Lung (tissue), 12 donors: ENCODE data around the gene VPS8. TPM values are rescaled to one million over a fixed set of nuclear protein-coding genes. Genes with fewer than 3 reads are reported as not detected.

Source experiments
- ATAC-seq: fragments of 200-7000 bp; cut with Tn5 transposase; one replicate; pipeline ENCODE4 v1.9.1; 2020; ENCODE audit warnings: moderate number of reproducible peaks; ENCODE audit not compliant: insufficient read depth, low FRiP score
- DNase-seq, 3 donors: peaks; one replicate each; pipeline ENCODE4 v3.0.0-alpha.2; 2013 to 2017
- H3K27ac ChIP-seq, 2 donors: one replicate each; pipeline ENCODE4 v1.5.1; 2013; ENCODE audit warnings: mild to moderate bottlenecking in 2 of 2, moderate library complexity in 2 of 2, control low read depth in 1 of 2, inconsistent platforms in 1 of 2, low read depth in 1 of 2, low read length in 1 of 2
- H3K27me3 ChIP-seq, 3 donors: one replicate each; pipeline ENCODE4 v1.5.1; 2013; ENCODE audit warnings: low read length in 2 of 3; ENCODE audit not compliant: control insufficient read depth in 3 of 3, insufficient read depth in 3 of 3
- H3K36me3 ChIP-seq, 4 donors: one replicate each; pipeline ENCODE4 v1.5.1; 2013; ENCODE audit warnings: low read length in 4 of 4, mild to moderate bottlenecking in 1 of 4, moderate library complexity in 1 of 4; ENCODE audit not compliant: control insufficient read depth in 4 of 4, insufficient read depth in 4 of 4
- H3K4me1 ChIP-seq, 5 donors: one replicate each; pipeline ENCODE4 v1.5.1; 2013; ENCODE audit warnings: low read length in 5 of 5, mild to moderate bottlenecking in 2 of 5, moderate library complexity in 1 of 5; ENCODE audit not compliant: control insufficient read depth in 5 of 5, insufficient read depth in 5 of 5
- H3K4me3 ChIP-seq: one replicate; pipeline ENCODE4 v1.5.1; 2013; ENCODE audit warnings: mild to moderate bottlenecking, control low read depth, moderate library complexity
- H3K9ac ChIP-seq, 2 donors: one replicate each; pipeline ENCODE4 v1.5.1; 2013; ENCODE audit warnings: low read length in 2 of 2, control low read depth in 1 of 2; ENCODE audit not compliant: insufficient read depth in 1 of 2
- H3K9me3 ChIP-seq, 4 donors: one replicate each; pipeline ENCODE4 v1.5.1; 2013; ENCODE audit warnings: low read length in 3 of 4, mild to moderate bottlenecking in 1 of 4, moderate library complexity in 1 of 4; ENCODE audit not compliant: control insufficient read depth in 4 of 4, insufficient read depth in 3 of 4
- CTCF ChIP-seq: IDR thresholded peaks from 2 replicates; pipeline ENCODE4 v1.5.1; 2012; ENCODE audit warnings: mild to moderate bottlenecking; ENCODE audit errors: control extremely low read depth, extremely low read depth
- WGBS, 2 donors: extraction: QIAGEN DNeasy Blood & Tissue Kit; methylation state at CpG; one replicate each; pipeline ENCODE4 v1.1.7; 2013; 5-methylcytosine and 5-hydroxymethylcytosine counted together
- polyA plus RNA-seq, 2 donors: library from polyadenylated mRNA; stranded (reverse); fragments of 200-250 nt; gene quantifications; one replicate each; pipeline ENCODE4 v1.2.1, GENCODE V29; 2013
- total RNA-seq, 2 donors: library from RNA; depleted of rRNA in 1 of 2; stranded (reverse); fragments of >200 nt in 1 of 2; gene quantifications; one replicate each; pipeline ENCODE4 v1.2.1, GENCODE V29; 2014 to 2021
- donor health status: control.
- donor health status: control.
- donor health status: Bipolar disorder and iron deficiency.
- donor health status: healthy.
- donor health status: DM: yes; HTN: yes; CAD: no.

Gene VPS8
- total and polyA plus RNA-seq, 4 donors: 13.9 to 184 (median 38.5) TPM

- no peaks in the 10 kb centered on the region for H3K9me3 ChIP-seq
- 47 to 68% methylated on average over 2 of the region's 2 CpGs for WGBS, 2 donors
- TF ChIP-seq CTCF: no peak
- peaks cover 2 to 13% (median 9%) of the 10 kb centered on the region in 4 donors for H3K36me3 ChIP-seq
- peaks cover 0 to 9% (median 0%) of the 10 kb centered on the region in 5 donors for H3K4me1 ChIP-seq
- ATAC-seq (no peak), DNase-seq (no peak)
- no peak overlapping the region for H3K4me3 ChIP-seq
- H3K9ac ChIP-seq: no peak overlapping the region
- no peak overlapping the region for H3K27ac ChIP-seq
- H3K27me3 ChIP-seq: no peaks in the 10 kb centered on the region
Observed at GRCh38 chr3:184836090-184836822, 24.3 kb downstream of the VPS8 start.

DNA sequence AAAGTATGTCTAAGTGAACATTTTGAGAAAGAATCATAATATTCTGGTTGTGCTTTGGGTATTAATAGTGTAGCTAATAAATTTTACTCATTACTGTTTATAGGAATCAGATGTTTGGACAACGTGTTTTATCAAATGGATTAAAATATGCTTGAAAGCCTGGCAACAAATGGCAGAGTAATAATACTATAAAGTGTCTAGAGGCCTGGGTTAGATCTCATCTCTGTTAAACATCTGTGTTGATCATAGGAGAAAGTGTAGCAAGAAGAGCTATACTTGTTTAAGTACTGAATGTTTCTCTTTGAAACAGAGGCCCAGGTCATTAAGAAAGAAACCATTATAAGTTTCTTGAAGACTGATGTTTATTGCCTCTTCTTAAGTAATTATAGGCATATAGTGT is 30.5 kb downstream of the VPS8 start:
- H3K4me3 ChIP-seq: no peak overlapping the region
- peaks cover 0 to 6% (median 2%) of the 10 kb centered on the region in 4 donors for H3K36me3 ChIP-seq
- DNase-seq (no peak), ATAC-seq (no peak)
- H3K4me1 ChIP-seq: no peaks in the 10 kb centered on the region
- no peak for TF ChIP-seq CTCF
- H3K27ac ChIP-seq: no peak overlapping the region
- WGBS, 2 donors: 81 to 88% methylated on average over 1 of the region's 1 CpG
- no peaks in the 10 kb centered on the region for H3K27me3 ChIP-seq
- H3K9ac ChIP-seq: no peak overlapping the region
- H3K9me3 ChIP-seq: no peaks in the 10 kb centered on the region

GRCh38 chr3:184845819-184846218 is 33.9 kb downstream of the VPS8 start:
- no peak for DNase-seq
- no peak for ATAC-seq
- H3K9ac ChIP-seq: no peak overlapping the region
- peaks cover 0 to 2% (median 0%) of the 10 kb centered on the region in 4 donors for H3K36me3 ChIP-seq
- no peaks in the 10 kb centered on the region for H3K9me3 ChIP-seq
- TF ChIP-seq CTCF: no peak
- H3K4me3 ChIP-seq: no peak overlapping the region
- no peaks in the 10 kb centered on the region for H3K4me1 ChIP-seq
- no peaks in the 10 kb centered on the region for H3K27me3 ChIP-seq
- no peak overlapping the region for H3K27ac ChIP-seq

DNA sequence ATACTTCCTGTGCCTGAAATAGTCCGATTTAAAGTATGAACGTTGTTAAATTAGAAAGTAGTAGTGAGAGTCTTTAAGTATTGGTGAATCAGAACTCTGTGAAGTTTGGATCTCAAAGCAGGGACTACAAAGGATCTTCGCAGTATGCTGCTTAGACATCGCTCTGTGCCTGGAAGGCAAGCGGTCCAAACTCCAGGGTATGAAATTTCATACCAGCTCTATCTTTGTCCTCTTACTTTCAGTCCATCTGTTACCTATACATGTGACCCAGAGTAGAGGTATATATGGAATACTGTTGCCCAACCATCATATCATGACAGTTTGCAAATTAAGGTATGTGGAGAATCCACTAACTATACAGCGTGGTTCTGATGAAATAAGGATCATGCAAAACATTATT is 34.5 kb downstream of the VPS8 start:
- Histone ChIP-seq H3K4me1 (no peaks in the 10 kb centered on the region), H3K27me3 (no peaks in the 10 kb centered on the region), H3K4me3 (no peak overlapping the region), H3K9ac (no peak overlapping the region), H3K27ac (no peak overlapping the region), H3K9me3 (no peaks in the 10 kb centered on the region), H3K36me3 (peaks cover 0 to 4% (median 2%) of the 10 kb centered on the region in 4 donors)
- no peak for DNase-seq
- no peak for TF ChIP-seq CTCF
- ATAC-seq: no peak
- WGBS, 2 donors: 79 to 84% methylated on average over 6 of the region's 6 CpGs
